ENCODE measurements around the gene TSHZ3.

The TSHZ3 gene

DNA sequence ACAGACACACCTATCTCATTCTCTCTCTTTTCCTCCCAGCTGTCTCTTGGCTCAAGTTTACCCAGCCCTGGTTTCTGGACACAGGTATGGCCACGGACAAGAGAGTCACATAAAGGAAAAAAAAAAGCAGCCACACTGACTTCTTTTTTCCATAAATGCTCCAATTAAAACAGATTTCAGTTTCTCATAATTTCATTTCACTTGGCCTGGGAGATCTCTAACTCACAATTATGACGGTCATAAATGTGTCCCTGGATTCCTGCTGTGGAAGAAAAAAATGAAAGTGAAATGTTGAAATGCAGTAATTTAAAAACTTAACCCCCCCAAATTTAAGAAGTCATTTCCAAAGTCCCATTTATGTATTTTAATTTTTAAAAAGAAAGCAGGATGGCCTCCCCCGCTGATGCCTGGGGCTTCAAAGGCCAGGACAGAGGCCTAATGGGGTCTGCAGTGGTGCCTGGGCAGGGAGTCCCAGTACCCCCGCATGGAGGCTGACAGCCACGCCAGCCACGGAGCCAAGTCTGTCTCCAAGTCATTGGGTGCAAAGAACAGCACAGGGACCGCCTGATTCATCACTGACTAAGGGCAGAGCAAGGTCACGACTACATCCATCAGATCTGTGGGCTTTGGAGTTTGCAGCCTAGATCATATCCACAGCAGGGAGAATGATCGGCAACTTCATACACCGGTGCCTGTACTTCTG is 79.7 kb downstream of the TSHZ3 start:
- TF ChIP-seq FOXK2 (IDR thresholded peaks at IDR 0.05) (no peak), LEF1 (IDR thresholded peaks at IDR 0.05; ENCODE audit: borderline replicate concordance) (no peak), L3MBTL2 (conservative IDR thresholded peaks at IDR 0.05) (no peak), SP1 (IDR thresholded peaks at IDR 0.05) (no peak), ELF4 (IDR thresholded peaks at IDR 0.05) (no peak), FOXA1 (IDR thresholded peaks at IDR 0.05) (no peak), BHLHE40 (IDR thresholded peaks at IDR 0.05; ENCODE audit: borderline replicate concordance) (no peak)
- ChIA-PET POLR2A (no interaction called here), CTCF (no interaction called here)

DNA sequence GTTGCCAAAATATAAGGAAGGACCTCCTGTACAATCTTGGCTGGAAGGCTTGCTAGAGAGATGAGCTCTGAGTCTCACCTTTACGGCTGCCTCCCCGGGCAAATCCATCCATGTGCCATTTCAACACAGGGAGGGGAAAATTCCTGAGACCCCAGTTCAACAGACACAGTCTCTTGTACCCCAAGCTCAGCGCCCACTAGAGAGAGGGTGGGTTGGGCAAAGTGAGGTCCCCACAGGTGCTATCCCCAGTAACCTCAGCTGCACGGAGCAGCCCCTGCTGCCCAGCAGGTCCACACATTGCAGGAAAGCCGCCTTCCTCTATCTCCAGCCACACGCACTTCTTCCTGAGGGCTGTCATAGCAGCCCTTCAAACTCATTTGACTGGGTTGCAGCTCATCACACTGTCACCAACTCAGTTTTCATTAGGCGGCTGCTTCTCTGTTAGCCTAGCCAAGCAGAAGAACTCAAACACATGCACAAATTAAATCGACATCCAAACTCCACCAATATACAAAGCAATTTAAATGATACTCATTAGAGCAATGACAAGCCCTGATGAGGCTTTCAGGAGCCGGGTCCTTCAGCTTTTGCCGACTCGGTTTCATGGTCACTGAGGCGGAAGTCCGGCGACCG is 80.4 kb downstream of the TSHZ3 start:
- ChIA-PET CTCF (no interaction called here), POLR2A (no interaction called here)
- TF ChIP-seq CTBP1 (IDR thresholded peaks at IDR 0.05; ENCODE audit: borderline replicate concordance) (no peak), LEF1 (IDR thresholded peaks at IDR 0.05; ENCODE audit: borderline replicate concordance) (no peak), SUZ12 (IDR thresholded peaks at IDR 0.05) (no peak), ELF4 (IDR thresholded peaks at IDR 0.05) (no peak), SP1 (IDR thresholded peaks at IDR 0.05) (no peak), ZNF384 (IDR thresholded peaks at IDR 0.05) (no peak), NFRKB (IDR thresholded peaks at IDR 0.05) (no peak), FOXK2 (IDR thresholded peaks at IDR 0.05) (no peak), ARNT (IDR thresholded peaks at IDR 0.05) (no peak), FOXM1 (IDR thresholded peaks at IDR 0.05; ENCODE audit: borderline replicate concordance) (no peak), FOXA1 (IDR thresholded peaks at IDR 0.05) (no peak), L3MBTL2 (conservative IDR thresholded peaks at IDR 0.05) (no peak), BHLHE40 (IDR thresholded peaks at IDR 0.05; ENCODE audit: borderline replicate concordance) (no peak), TARDBP (IDR thresholded peaks at IDR 0.05) (no peak), HDGF (IDR thresholded peaks at IDR 0.05; ENCODE audit: borderline replicate concordance) (no peak)
- TF ChIP-seq, protein P1, sequence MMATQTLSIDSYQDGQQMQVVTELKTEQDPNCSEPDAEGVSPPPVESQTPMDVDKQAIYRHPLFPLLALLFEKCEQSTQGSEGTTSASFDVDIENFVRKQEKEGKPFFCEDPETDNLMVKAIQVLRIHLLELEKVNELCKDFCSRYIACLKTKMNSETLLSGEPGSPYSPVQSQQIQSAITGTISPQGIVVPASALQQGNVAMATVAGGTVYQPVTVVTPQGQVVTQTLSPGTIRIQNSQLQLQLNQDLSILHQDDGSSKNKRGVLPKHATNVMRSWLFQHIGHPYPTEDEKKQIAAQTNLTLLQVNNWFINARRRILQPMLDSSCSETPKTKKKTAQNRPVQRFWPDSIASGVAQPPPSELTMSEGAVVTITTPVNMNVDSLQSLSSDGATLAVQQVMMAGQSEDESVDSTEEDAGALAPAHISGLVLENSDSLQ (IDR thresholded peaks at IDR 0.05), result no peak
- no peak for DNase-seq (ENCODE audit: extremely low spot score)

More for the DNA sequence above, 79.7 kb downstream of the TSHZ3 start:
- DNase-seq (ENCODE audit: extremely low spot score), result no peak

DNA sequence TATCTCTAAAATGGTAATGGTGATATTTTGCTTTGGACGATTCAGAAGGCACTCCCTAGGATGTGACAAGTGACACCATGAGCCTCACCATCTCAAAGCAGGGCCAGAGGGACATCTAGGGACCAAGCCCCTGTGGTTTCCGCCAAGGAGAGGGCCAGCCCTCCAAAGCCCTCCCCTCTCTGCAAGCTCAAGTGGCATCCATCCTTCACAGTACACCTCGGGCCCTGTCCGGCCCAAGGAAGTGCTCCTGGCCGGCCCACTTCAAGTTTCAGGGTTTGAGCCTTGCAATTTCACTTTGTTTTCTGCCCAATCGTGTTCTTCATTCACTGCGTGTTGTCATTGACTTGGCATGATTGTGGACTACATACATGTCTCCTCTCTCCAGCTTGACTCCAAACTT is 82.5 kb downstream of the TSHZ3 start:
- TF ChIP-seq HDGF (IDR thresholded peaks at IDR 0.05; ENCODE audit: borderline replicate concordance) (no peak), FOXA1 (IDR thresholded peaks at IDR 0.05) (no peak), SP1 (IDR thresholded peaks at IDR 0.05) (no peak), SUZ12 (IDR thresholded peaks at IDR 0.05) (no peak), ARNT (IDR thresholded peaks at IDR 0.05) (no peak), ELF4 (IDR thresholded peaks at IDR 0.05) (no peak), LEF1 (IDR thresholded peaks at IDR 0.05; ENCODE audit: borderline replicate concordance) (no peak), FOXM1 (IDR thresholded peaks at IDR 0.05; ENCODE audit: borderline replicate concordance) (no peak)
- POLR2A ChIA-PET, result no interaction called here
- DNase-seq (ENCODE audit: extremely low spot score), result no peak
- CTCF ChIA-PET, result no interaction called here

- TF ChIP-seq CTBP1 (IDR thresholded peaks at IDR 0.05; ENCODE audit: borderline replicate concordance), result no peak
- no peak for TF ChIP-seq BHLHE40 (IDR thresholded peaks at IDR 0.05; ENCODE audit: borderline replicate concordance)
- no peak for TF ChIP-seq FOXA1 (IDR thresholded peaks at IDR 0.05)
- TF ChIP-seq ELF4 (IDR thresholded peaks at IDR 0.05), result no peak
- TF ChIP-seq SP1 (IDR thresholded peaks at IDR 0.05), result no peak
- TF ChIP-seq HDGF (IDR thresholded peaks at IDR 0.05; ENCODE audit: borderline replicate concordance), result no peak
- no peak for TF ChIP-seq ARNT (IDR thresholded peaks at IDR 0.05)
- TF ChIP-seq NFRKB (IDR thresholded peaks at IDR 0.05), result no peak
- no peak for TF ChIP-seq SUZ12 (IDR thresholded peaks at IDR 0.05)
- no peak for TF ChIP-seq ZNF384 (IDR thresholded peaks at IDR 0.05)
- no peak for TF ChIP-seq FOXM1 (IDR thresholded peaks at IDR 0.05; ENCODE audit: borderline replicate concordance)
- no peak for TF ChIP-seq TARDBP (IDR thresholded peaks at IDR 0.05)
- ChIA-PET POLR2A (no interaction called here), CTCF (no interaction called here)
- no peak for DNase-seq (ENCODE audit: extremely low spot score)
Measured at GRCh38 chr19:31266196-31266595, 83.0 kb downstream of the TSHZ3 start.

DNA sequence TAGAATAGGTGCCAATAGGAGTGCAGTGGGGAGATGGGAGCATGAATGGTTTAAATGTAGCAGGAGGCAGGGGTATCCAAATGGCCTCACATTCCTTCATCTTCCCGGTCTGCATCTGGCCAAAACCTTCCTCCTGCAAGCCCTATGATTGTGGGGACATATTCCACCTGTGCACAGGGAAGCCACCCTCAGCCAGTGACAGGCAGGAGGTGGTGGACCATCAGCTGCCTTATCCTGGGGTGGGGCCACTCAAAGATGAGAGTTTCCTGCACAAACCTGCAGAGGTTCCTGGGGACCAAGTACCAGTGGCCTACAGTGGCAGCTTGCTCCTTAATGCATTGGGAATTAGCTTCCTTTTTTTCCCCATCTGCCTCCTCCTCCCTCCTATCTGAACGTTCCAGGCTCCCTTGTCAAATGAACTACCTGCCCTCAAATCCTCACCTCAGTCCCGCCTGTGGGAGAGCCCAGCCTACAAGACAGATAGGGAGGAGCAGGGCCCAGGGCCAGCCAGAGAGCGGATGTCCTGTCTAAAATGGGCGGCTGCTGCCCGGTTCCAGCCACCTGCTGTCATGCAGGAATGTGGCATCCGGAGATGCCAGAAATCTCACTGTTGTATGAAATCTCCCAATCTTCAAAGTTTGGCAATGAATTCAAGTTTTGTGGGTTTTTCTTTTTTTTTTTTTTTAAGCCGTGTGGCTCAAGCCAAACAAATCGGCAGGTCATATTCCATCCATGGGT is 85.0 kb downstream of the TSHZ3 start:
- TF ChIP-seq SP1 (IDR thresholded peaks at IDR 0.05) (no peak), BHLHE40 (IDR thresholded peaks at IDR 0.05; ENCODE audit: borderline replicate concordance) (no peak)
- DNase-seq (ENCODE audit: extremely low spot score), result no peak
- POLR2A ChIA-PET, result no interaction called here
- CTCF ChIA-PET, result no interaction called here

DNA sequence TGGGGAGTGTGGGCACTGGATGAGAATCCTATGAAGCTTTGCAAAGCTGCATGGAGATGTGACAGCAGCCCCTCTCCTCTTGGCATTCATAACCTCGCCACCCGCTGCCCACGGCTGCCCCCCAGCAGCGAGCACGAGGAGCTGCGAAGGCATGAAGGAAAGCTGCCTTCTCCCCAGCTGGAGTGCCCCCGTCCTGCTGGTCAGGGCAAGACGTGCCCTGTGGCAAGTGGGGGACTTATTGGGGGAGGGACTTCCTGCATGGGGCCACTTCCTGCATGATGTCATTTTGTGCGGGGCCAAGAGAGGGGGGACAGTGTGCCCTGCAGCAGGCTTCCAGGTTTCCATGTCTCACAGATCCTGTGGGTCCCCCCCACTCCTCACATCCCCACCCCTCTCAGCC is 85.9 kb downstream of the TSHZ3 start:
- TF ChIP-seq FOXK2 (IDR thresholded peaks at IDR 0.05) (no peak), SUZ12 (IDR thresholded peaks at IDR 0.05) (no peak), TARDBP (IDR thresholded peaks at IDR 0.05) (no peak), ELF4 (IDR thresholded peaks at IDR 0.05) (no peak), NFRKB (IDR thresholded peaks at IDR 0.05) (no peak), LEF1 (IDR thresholded peaks at IDR 0.05; ENCODE audit: borderline replicate concordance) (no peak), HDGF (IDR thresholded peaks at IDR 0.05; ENCODE audit: borderline replicate concordance) (no peak), ZNF384 (IDR thresholded peaks at IDR 0.05) (no peak), BHLHE40 (IDR thresholded peaks at IDR 0.05; ENCODE audit: borderline replicate concordance) (no peak), CTBP1 (IDR thresholded peaks at IDR 0.05; ENCODE audit: borderline replicate concordance) (no peak), ARNT (IDR thresholded peaks at IDR 0.05) (no peak), SP1 (IDR thresholded peaks at IDR 0.05) (no peak), FOXM1 (IDR thresholded peaks at IDR 0.05; ENCODE audit: borderline replicate concordance) (no peak), FOXA1 (IDR thresholded peaks at IDR 0.05) (no peak), L3MBTL2 (conservative IDR thresholded peaks at IDR 0.05) (no peak)
- TF ChIP-seq, protein P1 (IDR thresholded peaks at IDR 0.05), result no peak
- DNase-seq (ENCODE audit: extremely low spot score), result no peak
- POLR2A ChIA-PET, result no interaction called here
- CTCF ChIA-PET, result no interaction called here

Measured in HEK293T (cell line).